HepG2 (cell line): Measurements from ENCODE around the gene IPPK. TPM values are rescaled to one million over a fixed set of nuclear protein-coding genes. Genes with fewer than 3 reads are reported as not detected.

Experiments used
- ATAC-seq: fragments of 200-7000 bp; cut with Tn5 transposase; 3 replicates; pipeline ENCODE4 v1.9.1; 2020; ENCODE audit warnings: mild to moderate bottlenecking, moderate library complexity
- BruUV-seq: library from RNA; stranded (reverse); fragments of 400-500 nt; replicated peaks from 2 replicates; lab custom pipeline; 2021; lab: Mats Ljungman, UMichigan
- CTCF ChIA-PET: fragments of 300-600 bp; formaldehyde crosslinking; extraction: SDS; loops from one replicate; lab custom pipeline; 2021; ENCODE audit warnings: low total read pairs, inconsistent platforms, low intra/inter-chr PET ratio; lab: Yijun Ruan, JAX
- POLR2A ChIA-PET: fragments of 350-600 bp; sonication (Branson Sonifier 250); formaldehyde crosslinking; loops from one replicate; lab custom pipeline; 2020; ENCODE audit warnings: antibody characterized with exemption, inconsistent platforms; lab: Yijun Ruan, JAX
- DNase-seq: peaks from one replicate; pipeline ENCODE4 v3.0.0-alpha.2; 2015; ENCODE audit warnings: low spot score
- FAIRE-seq: peaks from 3 replicates; lab custom pipeline; 2011; peaks lifted over from hg19 to GRCh38; lab: Jason Lieb, UNC
- H2AFZ ChIP-seq: one replicate; pipeline ENCODE4 v1.6.1; 2011; ENCODE audit warnings: low read length, inconsistent platforms
- H3K27ac ChIP-seq: fragments of 300-600 bp; 3 replicates; pipeline ENCODE4 v1.8.0; 2011; ENCODE audit warnings: mixed run types, mild to moderate bottlenecking, mixed read lengths, low read length, inconsistent platforms; ENCODE audit not compliant: insufficient read depth; ENCODE audit errors: extremely low read length
- H3K27me3 ChIP-seq, 2 experiments: fragments of 200-600 bp in 1 of 2; 2 replicates in 1 of 2; 3 replicates in 1 of 2; pipeline versions ENCODE4 v1.6.0 to v1.8.0; 2011; ENCODE audit warnings: low read length in 2 of 2, mild to moderate bottlenecking in 2 of 2, moderate library complexity in 2 of 2, inconsistent platforms in 1 of 2; ENCODE audit not compliant: insufficient read depth in 2 of 2, control insufficient read depth in 1 of 2
- H3K36me3 ChIP-seq, 2 experiments: fragments of 200-600 bp in 1 of 2; replicated peaks in 1 of 2; 2 replicates in 1 of 2; 3 replicates in 1 of 2; pipeline versions ENCODE4 v1.5.1 to v1.8.0; 2011; ENCODE audit warnings: low read length in 2 of 2, inconsistent platforms in 1 of 2; ENCODE audit not compliant: insufficient read depth in 2 of 2, control insufficient read depth in 1 of 2
- H3K4me1 ChIP-seq: 2 replicates; pipeline ENCODE4 v1.5.1; 2012; ENCODE audit warnings: low read length, inconsistent platforms; ENCODE audit not compliant: insufficient read depth
- H3K4me2 ChIP-seq: 2 replicates; pipeline ENCODE4 v1.6.0; 2011; ENCODE audit warnings: low read depth, low read length, inconsistent platforms
- H3K4me3 ChIP-seq, 3 experiments: fragments of 200-600 bp in 1 of 3; sonication (generic), shearing (Covaris generic) in 1 of 3; replicated peaks in 1 of 3; 2 replicates each; pipeline ENCODE4 v1.5.1; 2011 to 2016; ENCODE audit warnings: low read length in 3 of 3, inconsistent platforms in 2 of 3, low read depth in 2 of 3, mild to moderate bottlenecking in 2 of 3, control low read depth in 1 of 3, mixed read lengths in 1 of 3; ENCODE audit not compliant: insufficient read depth in 1 of 3
- H3K79me2 ChIP-seq: one replicate; pipeline ENCODE4 v1.6.1; 2011; ENCODE audit warnings: low read length, inconsistent platforms; ENCODE audit not compliant: insufficient read depth
- H3K9ac ChIP-seq: 2 replicates; pipeline ENCODE4 v1.6.0; 2011; ENCODE audit warnings: mild to moderate bottlenecking, low read depth, low read length, inconsistent platforms; ENCODE audit not compliant: insufficient read depth
- H3K9me3 ChIP-seq: 2 replicates; pipeline ENCODE4 v1.5.1; 2012; ENCODE audit warnings: mild to moderate bottlenecking, low read length
- H4K20me1 ChIP-seq: 2 replicates; pipeline ENCODE4 v1.6.0; 2011; ENCODE audit warnings: inconsistent platforms, mild to moderate bottlenecking, low read length, moderate library complexity; ENCODE audit not compliant: insufficient read depth
- FOXK2 ChIP-seq: fragments of 450-650 bp; IDR thresholded peaks from 2 replicates; pipeline ENCODE4 v1.6.1; 2016
- GTF2F1 ChIP-seq: fragments of 150-350 bp; IDR thresholded peaks from 2 replicates; pipeline ENCODE4 v1.6.1; 2014; ENCODE audit warnings: low read length
- KLF11 ChIP-seq: IDR thresholded peaks from 2 replicates; pipeline ENCODE4 v1.6.1; 2016; ENCODE audit warnings: missing compliant biosample characterization
- MED1 ChIP-seq: sonication (generic); formaldehyde crosslinking; IDR thresholded peaks from 2 replicates; pipeline ENCODE4 v1.4.0; 2020; ENCODE audit warnings: missing genetic modification reagents
- MEF2D ChIP-seq: sonication (generic); formaldehyde crosslinking; IDR thresholded peaks from 2 replicates; pipeline ENCODE4 v1.5.1; 2020; ENCODE audit warnings: mild to moderate bottlenecking, missing genetic modification reagents
- POLR2AphosphoS5 ChIP-seq: IDR thresholded peaks from 2 replicates; pipeline ENCODE4 v1.6.1; 2012; ENCODE audit warnings: low read depth, low read length
- PRPF4 ChIP-seq: fragments of 200-400 bp; formaldehyde crosslinking; IDR thresholded peaks from 2 replicates; pipeline ENCODE4 v1.6.1; 2016; ENCODE audit warnings: low read length, low read depth; ENCODE audit not compliant: poor library complexity, severe bottlenecking
- SP5 ChIP-seq: IDR thresholded peaks from 2 replicates; pipeline ENCODE4 v1.6.1; 2016; ENCODE audit warnings: low read depth, borderline replicate concordance
- TAF15 ChIP-seq: fragments of 200-400 bp; formaldehyde crosslinking; IDR thresholded peaks from one replicate; pipeline ENCODE4 v1.6.1; 2018; ENCODE audit warnings: mild to moderate bottlenecking, low read depth, low read length; ENCODE audit not compliant: poor library complexity, severe bottlenecking
- TEF ChIP-seq: sonication (generic); formaldehyde crosslinking; IDR thresholded peaks from 2 replicates; pipeline ENCODE4 v1.5.0; 2020; ENCODE audit warnings: missing genetic modification reagents
- TFDP2 ChIP-seq: sonication (generic); formaldehyde crosslinking; IDR thresholded peaks from 2 replicates; pipeline ENCODE4 v1.4.0; 2020; ENCODE audit warnings: missing genetic modification reagents
- ZNF20 ChIP-seq: sonication (generic); formaldehyde crosslinking; IDR thresholded peaks from 2 replicates; pipeline ENCODE4 v1.4.0; 2020; ENCODE audit warnings: mild to moderate bottlenecking, moderate library complexity, missing genetic modification reagents
- ZNF24 ChIP-seq: fragments of 450-650 bp; IDR thresholded peaks from 2 replicates; pipeline ENCODE4 v1.6.1; 2017; ENCODE audit warnings: antibody characterized with exemption, mild to moderate bottlenecking
- WGBS: methylation state at CpG from one replicate; pipeline ENCODE4 v1.1.6; 2017; ENCODE audit warnings: low lambda C conversion rate; 5-methylcytosine and 5-hydroxymethylcytosine counted together
- in situ Hi-C: cut with HindIII; loops from 2 replicates; pipeline ENCODE4 v1.10.0; 2017; ENCODE audit warnings: low pct_unique_long_range_greater_than_20kb; ENCODE audit not compliant: extremely low pct_ligation_motif_present
- intact Hi-C: fragments of 100-400 bp; cut with micrococcal nuclease; formaldehyde crosslinking; loops from one replicate; pipeline ENCODE4 v1.10.0; 2022; ENCODE audit not compliant: unreplicated experiment
- polyA plus RNA-seq, 8 experiments: library from polyadenylated mRNA; depleted of rRNA in 3 of 8; stranded (reverse) in 7 of 8; unstranded in 1 of 8; fragments of >200 nt; fragmentation: Illumina TruSeq in 4 of 8; extraction: Trizol in 4 of 8; gene quantifications; 2 replicates each; pipeline versions ENCODE4 v1.2.1 to v1.2.3, GENCODE V29; 2011 to 2016; ENCODE audit warnings: low read depth in 4 of 8, missing spikeins in 1 of 8, mixed read lengths in 1 of 8; ENCODE audit not compliant: insufficient read depth in 1 of 8
- total RNA-seq, 5 experiments: library from RNA; depleted of rRNA; stranded (reverse); fragments of >200 nt; fragmentation: Illumina TruSeq; extraction: Trizol; gene quantifications; 2 replicates each; pipeline ENCODE4 v1.2.3, GENCODE V29; 2016; ENCODE audit warnings: low read depth in 1 of 5
- TF ChIP-seq, protein P1 (sequence below): sonication (generic); formaldehyde crosslinking; IDR thresholded peaks from 2 replicates; pipeline ENCODE4 v1.5.1; 2020; ENCODE audit warnings: mild to moderate bottlenecking, missing genetic modification reagents, borderline replicate concordance

Gene IPPK
- total and polyA plus RNA-seq, 2 of the 13 experiments (the other 11 are each of a cell fraction or from before 2014, with no cell fraction given) = 9.9 to 14.1 TPM

GRCh38 chr9:92656537-92656925 lies 13.4 kb downstream of the IPPK start (continued):
- TF ChIP-seq, protein P1, sequence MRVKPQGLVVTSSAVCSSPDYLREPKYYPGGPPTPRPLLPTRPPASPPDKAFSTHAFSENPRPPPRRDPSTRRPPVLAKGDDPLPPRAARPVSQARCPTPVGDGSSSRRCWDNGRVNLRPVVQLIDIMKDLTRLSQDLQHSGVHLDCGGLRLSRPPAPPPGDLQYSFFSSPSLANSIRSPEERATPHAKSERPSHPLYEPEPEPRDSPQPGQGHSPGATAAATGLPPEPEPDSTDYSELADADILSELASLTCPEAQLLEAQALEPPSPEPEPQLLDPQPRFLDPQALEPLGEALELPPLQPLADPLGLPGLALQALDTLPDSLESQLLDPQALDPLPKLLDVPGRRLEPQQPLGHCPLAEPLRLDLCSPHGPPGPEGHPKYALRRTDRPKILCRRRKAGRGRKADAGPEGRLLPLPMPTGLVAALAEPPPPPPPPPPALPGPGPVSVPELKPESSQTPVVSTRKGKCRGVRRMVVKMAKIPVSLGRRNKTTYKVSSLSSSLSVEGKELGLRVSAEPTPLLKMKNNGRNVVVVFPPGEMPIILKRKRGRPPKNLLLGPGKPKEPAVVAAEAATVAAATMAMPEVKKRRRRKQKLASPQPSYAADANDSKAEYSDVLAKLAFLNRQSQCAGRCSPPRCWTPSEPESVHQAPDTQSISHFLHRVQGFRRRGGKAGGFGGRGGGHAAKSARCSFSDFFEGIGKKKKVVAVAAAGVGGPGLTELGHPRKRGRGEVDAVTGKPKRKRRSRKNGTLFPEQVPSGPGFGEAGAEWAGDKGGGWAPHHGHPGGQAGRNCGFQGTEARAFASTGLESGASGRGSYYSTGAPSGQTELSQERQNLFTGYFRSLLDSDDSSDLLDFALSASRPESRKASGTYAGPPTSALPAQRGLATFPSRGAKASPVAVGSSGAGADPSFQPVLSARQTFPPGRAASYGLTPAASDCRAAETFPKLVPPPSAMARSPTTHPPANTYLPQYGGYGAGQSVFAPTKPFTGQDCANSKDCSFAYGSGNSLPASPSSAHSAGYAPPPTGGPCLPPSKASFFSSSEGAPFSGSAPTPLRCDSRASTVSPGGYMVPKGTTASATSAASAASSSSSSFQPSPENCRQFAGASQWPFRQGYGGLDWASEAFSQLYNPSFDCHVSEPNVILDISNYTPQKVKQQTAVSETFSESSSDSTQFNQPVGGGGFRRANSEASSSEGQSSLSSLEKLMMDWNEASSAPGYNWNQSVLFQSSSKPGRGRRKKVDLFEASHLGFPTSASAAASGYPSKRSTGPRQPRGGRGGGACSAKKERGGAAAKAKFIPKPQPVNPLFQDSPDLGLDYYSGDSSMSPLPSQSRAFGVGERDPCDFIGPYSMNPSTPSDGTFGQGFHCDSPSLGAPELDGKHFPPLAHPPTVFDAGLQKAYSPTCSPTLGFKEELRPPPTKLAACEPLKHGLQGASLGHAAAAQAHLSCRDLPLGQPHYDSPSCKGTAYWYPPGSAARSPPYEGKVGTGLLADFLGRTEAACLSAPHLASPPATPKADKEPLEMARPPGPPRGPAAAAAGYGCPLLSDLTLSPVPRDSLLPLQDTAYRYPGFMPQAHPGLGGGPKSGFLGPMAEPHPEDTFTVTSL = no peak
- TF ChIP-seq TAF15 (no peak), SP5 (CRISPR knock-in tag) (no peak), PRPF4 (no peak), TFDP2 (CRISPR knock-in tag) (no peak)
- TF ChIP-seq, all 625 proteins: peak for 0

DNA sequence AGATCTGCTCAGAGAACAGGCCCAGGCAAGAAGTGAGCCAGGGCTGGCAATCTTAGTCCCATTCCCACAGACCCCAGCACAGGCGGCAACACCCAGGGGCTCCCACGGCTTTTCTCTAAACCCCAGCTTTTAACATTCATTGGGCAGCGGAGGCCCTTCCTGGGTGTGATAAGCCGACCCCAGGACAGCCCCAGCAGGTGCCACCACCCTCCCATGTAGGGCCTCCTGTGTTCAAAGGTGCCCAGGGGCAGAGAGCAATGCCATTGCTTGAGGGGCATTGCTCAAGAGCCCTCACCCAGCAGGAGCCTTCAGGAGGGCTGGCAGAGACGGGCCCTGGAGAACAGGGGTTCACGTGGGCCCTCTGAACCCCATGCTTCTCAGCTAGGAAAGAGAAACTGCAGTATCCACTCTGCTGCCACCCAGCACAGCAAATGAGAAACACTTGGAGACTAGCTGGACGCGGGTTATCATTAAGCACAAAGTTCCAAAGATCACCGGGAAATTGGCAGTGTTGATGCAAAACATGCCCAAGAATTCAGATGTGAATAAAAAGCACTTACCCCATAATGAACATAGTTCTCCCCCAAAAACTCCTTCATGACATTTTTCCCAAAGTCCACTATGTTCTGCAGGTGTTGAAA lies 13.9 kb downstream of the IPPK start:
- in situ Hi-C loops = no loop called here
- no peak for DNase-seq
- no peak for FAIRE-seq
- 92% methylated on average over 5 of the region's 9 CpGs for WGBS
- H3K4me3 ChIP-seq = no peak overlapping the region
- H3K4me2 ChIP-seq = no peak overlapping the region
- no peak overlapping the region for H3K9ac ChIP-seq
- ATAC-seq = no peak
- H3K4me1 ChIP-seq = no peaks in the 10 kb centered on the region
- H3K79me2 ChIP-seq = peaks cover 10% of the 10 kb centered on the region
- H2AFZ ChIP-seq = no peak overlapping the region
- intact Hi-C loops = no loop called here
- no peaks in the 10 kb centered on the region for H4K20me1 ChIP-seq
- no peak overlapping the region for H3K27ac ChIP-seq
- H3K27me3 ChIP-seq = no peaks in the 10 kb centered on the region
- POLR2A ChIA-PET = no interaction called here
- BruUV-seq = no TSS peak
- H3K9me3 ChIP-seq = no peaks in the 10 kb centered on the region
- peaks cover 4 to 41% of the 10 kb centered on the region in 2 experiments; a peak in 4 of 5 replicates for H3K36me3 ChIP-seq
- CTCF ChIA-PET = no interaction called here
- TF ChIP-seq MED1 (CRISPR knock-in tag) (no peak), MEF2D (CRISPR knock-in tag) (no peak), ZNF24 (no peak), ZNF20 (CRISPR knock-in tag) (no peak), GTF2F1 (no peak), TEF (no peak), POLR2AphosphoS5 (no peak), KLF11 (CRISPR knock-in tag) (no peak), FOXK2 (no peak)
